AG04450 (cell line): ENCODE measurements around the gene TMEM200C. TPM values are rescaled to one million over a fixed set of nuclear protein-coding genes. Genes with fewer than 3 reads are reported as not detected.

Experiments used
- CTCF ChIA-PET: fragments of 300-600, 350-600 bp; formaldehyde crosslinking; extraction: SDS; loops from one replicate; lab custom pipeline; 2022; ENCODE audit warnings: antibody characterized with exemption, inconsistent platforms; lab: Charles Lee
- POLR2A ChIA-PET: fragments of 350-600 bp; formaldehyde crosslinking; extraction: SDS; loops from one replicate; lab custom pipeline; 2021; ENCODE audit warnings: antibody characterized with exemption, inconsistent platforms; lab: Yijun Ruan, JAX
- DNase-seq: peaks from one replicate; pipeline ENCODE4 v3.0.0-alpha.2; 2011; ENCODE audit warnings: low read depth, low spot score
- H3K27ac ChIP-seq: one replicate; pipeline ENCODE4 v1.5.1; 2012; ENCODE audit warnings: low read depth, low read length, control low read depth
- H3K27me3 ChIP-seq: one replicate; pipeline ENCODE4 v1.6.0; 2012; ENCODE audit warnings: low read length; ENCODE audit not compliant: control insufficient read depth, insufficient read depth
- H3K4me3 ChIP-seq: 2 replicates; pipeline ENCODE4 v1.5.1; 2011; ENCODE audit warnings: mild to moderate bottlenecking, low read depth, low read length, control low read depth
- H3K9me3 ChIP-seq: 2 replicates; pipeline ENCODE4 v1.5.1; 2012; ENCODE audit warnings: low read length; ENCODE audit not compliant: control insufficient read depth, insufficient read depth
- polyA plus RNA-seq: library from polyadenylated mRNA; depleted of rRNA; stranded (reverse); fragments of >200 nt; gene quantifications from 2 replicates; pipeline ENCODE4 v1.2.3, GENCODE V29; 2011
- TF ChIP-seq, protein P1 (sequence below): IDR thresholded peaks from 2 replicates; pipeline ENCODE4 v1.5.1; 2011; ENCODE audit warnings: low read depth, low read length, control low read depth, inconsistent platforms

TMEM200C gene
- polyA plus RNA-seq, 1 experiment = 1.6 TPM

DNA sequence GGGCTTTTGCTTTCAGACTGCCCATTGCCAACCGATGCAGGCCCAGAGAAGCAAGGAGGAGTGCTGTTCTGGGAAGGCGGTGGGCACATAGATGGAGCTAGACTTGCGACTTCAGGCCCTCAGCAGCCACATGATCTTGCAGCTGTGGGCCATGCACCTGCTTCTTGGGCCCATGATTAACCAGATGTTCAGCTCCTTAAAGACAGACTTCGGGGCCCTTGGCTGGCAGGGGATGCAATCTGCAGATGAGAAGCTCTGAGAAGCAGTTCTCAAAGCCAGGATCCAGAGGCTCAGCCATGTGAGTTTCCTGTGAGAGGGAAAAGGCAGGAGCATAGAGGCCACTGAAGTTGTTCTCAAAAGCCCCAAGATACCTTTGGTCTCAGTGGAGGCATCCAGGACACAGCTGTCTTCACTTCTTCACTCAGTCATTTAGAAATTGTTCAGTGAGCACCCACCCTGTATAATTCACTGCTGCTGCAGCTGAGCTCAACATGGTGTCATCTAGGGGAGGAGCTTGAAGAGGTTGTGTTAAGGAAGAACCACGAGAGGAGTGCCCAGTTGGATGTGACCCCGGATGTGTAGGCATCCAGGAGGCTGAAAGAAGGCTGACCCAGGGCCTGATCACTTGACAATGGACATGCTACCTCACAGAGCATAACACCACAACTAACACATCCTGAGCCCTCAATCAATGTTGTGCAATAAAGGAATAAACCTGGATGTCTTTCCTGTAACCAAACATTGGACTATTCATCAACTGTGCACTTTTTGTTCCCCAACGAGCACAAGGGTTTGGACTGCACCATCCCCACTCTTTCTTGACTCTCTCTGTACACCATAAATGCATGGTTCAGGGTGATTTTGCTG, 44.7 kb upstream of the TMEM200C start:
- ChIA-PET CTCF (interaction anchor here (0.7 kb wide), 1 partner anchor 42 kb away, joined by 3 read pairs; no protein-coding TSS in a partner anchor), POLR2A (no interaction called here)
- Histone ChIP-seq H3K9me3 (no peaks in the 10 kb centered on the region), H3K27me3 (peaks cover 3% of the 10 kb centered on the region), H3K27ac (no peak overlapping the region), H3K4me3 (no peak overlapping the region)
- TF ChIP-seq, protein P1, sequence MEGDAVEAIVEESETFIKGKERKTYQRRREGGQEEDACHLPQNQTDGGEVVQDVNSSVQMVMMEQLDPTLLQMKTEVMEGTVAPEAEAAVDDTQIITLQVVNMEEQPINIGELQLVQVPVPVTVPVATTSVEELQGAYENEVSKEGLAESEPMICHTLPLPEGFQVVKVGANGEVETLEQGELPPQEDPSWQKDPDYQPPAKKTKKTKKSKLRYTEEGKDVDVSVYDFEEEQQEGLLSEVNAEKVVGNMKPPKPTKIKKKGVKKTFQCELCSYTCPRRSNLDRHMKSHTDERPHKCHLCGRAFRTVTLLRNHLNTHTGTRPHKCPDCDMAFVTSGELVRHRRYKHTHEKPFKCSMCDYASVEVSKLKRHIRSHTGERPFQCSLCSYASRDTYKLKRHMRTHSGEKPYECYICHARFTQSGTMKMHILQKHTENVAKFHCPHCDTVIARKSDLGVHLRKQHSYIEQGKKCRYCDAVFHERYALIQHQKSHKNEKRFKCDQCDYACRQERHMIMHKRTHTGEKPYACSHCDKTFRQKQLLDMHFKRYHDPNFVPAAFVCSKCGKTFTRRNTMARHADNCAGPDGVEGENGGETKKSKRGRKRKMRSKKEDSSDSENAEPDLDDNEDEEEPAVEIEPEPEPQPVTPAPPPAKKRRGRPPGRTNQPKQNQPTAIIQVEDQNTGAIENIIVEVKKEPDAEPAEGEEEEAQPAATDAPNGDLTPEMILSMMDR = no peak
- no peak for DNase-seq

GRCh38 chr18:5937795-5938194, 42.5 kb upstream of the TMEM200C start:
- H3K4me3 ChIP-seq = no peak overlapping the region
- no peak overlapping the region for H3K27ac ChIP-seq
- POLR2A ChIA-PET = no interaction called here
- H3K9me3 ChIP-seq = no peaks in the 10 kb centered on the region
- H3K27me3 ChIP-seq = peaks cover 3% of the 10 kb centered on the region
- no peak for DNase-seq
- CTCF ChIA-PET = no interaction called here
- TF ChIP-seq, protein P1 = no peak

GRCh38 chr18:5937121-5937520, 41.8 kb upstream of the TMEM200C start:
- CTCF ChIA-PET = no interaction called here
- H3K9me3 ChIP-seq = no peaks in the 10 kb centered on the region
- H3K27ac ChIP-seq = no peak overlapping the region
- TF ChIP-seq, protein P1 = no peak
- H3K27me3 ChIP-seq = peaks cover 3% of the 10 kb centered on the region
- no peak for DNase-seq
- no peak overlapping the region for H3K4me3 ChIP-seq
- POLR2A ChIA-PET = no interaction called here

DNA sequence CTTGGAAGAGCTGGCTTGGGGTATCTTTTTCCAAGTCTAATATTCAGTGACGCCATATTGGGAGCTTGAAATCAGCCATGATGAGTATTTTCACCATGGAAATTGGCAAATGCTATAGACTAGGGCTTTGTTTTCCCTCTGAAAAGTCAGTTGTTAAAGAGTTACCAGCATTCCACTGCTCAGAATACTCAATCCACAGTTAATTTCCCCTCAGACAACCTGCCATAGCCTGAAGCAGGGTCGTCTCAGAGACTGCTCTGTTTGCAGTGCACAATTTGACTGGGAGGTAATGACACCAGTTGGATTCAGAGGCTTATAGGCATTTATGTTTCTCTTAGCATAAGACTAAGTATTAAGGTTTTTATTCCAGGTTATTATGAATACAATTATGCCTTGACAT, 35.5 kb upstream of the TMEM200C start:
- CTCF ChIA-PET = interaction anchor here (0.6 kb wide), 1 partner anchor 41 kb away, joined by 3 read pairs; no protein-coding TSS in a partner anchor
- DNase-seq = no peak
- Histone ChIP-seq H3K27me3 (no peaks in the 10 kb centered on the region), H3K4me3 (no peak overlapping the region), H3K27ac (no peak overlapping the region), H3K9me3 (no peaks in the 10 kb centered on the region)
- POLR2A ChIA-PET = no interaction called here
- TF ChIP-seq, protein P1 = no peak

DNA sequence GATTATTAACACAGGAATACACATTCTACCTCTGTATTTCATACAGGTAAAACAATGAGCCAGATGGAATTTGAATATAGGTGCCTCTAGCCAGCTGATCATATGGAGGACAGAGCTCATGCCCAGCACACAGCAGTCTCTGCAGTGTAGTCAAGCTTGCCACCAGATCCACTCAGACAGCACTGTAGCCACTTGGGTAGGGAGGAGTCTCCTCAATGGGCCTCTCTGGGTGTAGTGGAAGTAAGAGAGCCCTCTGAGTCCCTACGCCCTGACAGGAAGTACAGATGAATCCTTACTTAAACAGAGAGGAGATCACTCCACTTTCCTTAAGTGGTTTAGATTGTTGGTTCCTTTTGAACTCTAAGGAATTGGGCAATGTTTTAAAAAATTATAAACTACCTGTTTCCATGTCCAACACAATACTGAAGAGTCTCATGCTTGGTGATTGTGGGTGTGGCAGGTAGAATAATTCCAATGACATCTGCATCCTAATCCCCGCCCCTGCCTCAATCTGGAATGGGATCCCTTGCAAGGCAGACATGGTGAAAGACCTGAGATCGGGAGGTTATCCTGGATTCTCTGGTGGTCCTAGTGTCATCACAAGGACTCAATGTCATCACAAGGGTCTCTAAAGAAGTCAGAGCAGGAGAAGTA, 23.0 kb upstream of the TMEM200C start:
- ChIA-PET CTCF (no interaction called here), POLR2A (no interaction called here)
- no peak overlapping the region for H3K27ac ChIP-seq

More for the DNA sequence above, 23.0 kb upstream of the TMEM200C start:
- Histone ChIP-seq H3K9me3 (no peaks in the 10 kb centered on the region), H3K27me3 (no peaks in the 10 kb centered on the region), H3K4me3 (no peak overlapping the region)
- TF ChIP-seq, protein P1 = no peak
- DNase-seq = no peak
